A549 (cell line): ENCODE results near the gene CELF4. TPM values are rescaled to one million over a fixed set of nuclear protein-coding genes. Genes with fewer than 3 reads are reported as not detected.

ENCODE experiments used
- ATAC-seq, 2 experiments: fragments of 200-7000 bp in 1 of 2; fragments of >200 bp in 1 of 2; cut with Nextera tagmentation in 1 of 2; cut with Tn5 transposase in 1 of 2; 3 replicates each; pipeline versions ENCODE4 v1.8.0 to v1.9.1; 2018 to 2020; ENCODE audit warnings: mild to moderate bottlenecking in 1 of 2, moderate library complexity in 1 of 2
- CTCF ChIA-PET: fragments of 300-600 bp; sonication (Branson Sonifier 250); formaldehyde crosslinking; extraction: SDS; loops from one replicate; lab custom pipeline; 2021; ENCODE audit warnings: antibody characterized with exemption, inconsistent platforms; lab: Yijun Ruan, JAX
- POLR2A ChIA-PET: fragments of 350-600 bp; formaldehyde crosslinking; extraction: SDS; loops from one replicate; lab custom pipeline; 2021; ENCODE audit warnings: antibody characterized with exemption, inconsistent platforms; lab: Yijun Ruan, JAX
- DNase-seq, 2 experiments: peaks; one replicate each; pipeline versions ENCODE4 v3.0.0 to v3.0.0-alpha.2; 2011 to 2016; ENCODE audit warnings: low read depth in 1 of 2, low spot score in 1 of 2
- FAIRE-seq: peaks from 2 replicates; lab custom pipeline; 2011; peaks lifted over from hg19 to GRCh38; lab: Jason Lieb, UNC
- H3K27ac ChIP-seq, 2 experiments: fragments of >200 bp; sonication (Bioruptor Twin); formaldehyde crosslinking; 3 replicates each; pipeline ENCODE4 v1.5.1; 2016 to 2017
- H3K4me1 ChIP-seq: fragments of >200 bp; sonication (Bioruptor Twin); formaldehyde crosslinking; 3 replicates; pipeline ENCODE4 v1.6.1; 2016
- H3K4me2 ChIP-seq: fragments of >200 bp; sonication (Bioruptor Twin); formaldehyde crosslinking; 3 replicates; pipeline ENCODE4 v1.6.1; 2016
- H3K4me3 ChIP-seq: fragments of >200 bp; sonication (Bioruptor Twin); formaldehyde crosslinking; 3 replicates; pipeline ENCODE4 v1.5.1; 2016
- H3K9me3 ChIP-seq: fragments of >200 bp; sonication (Bioruptor Twin); formaldehyde crosslinking; 3 replicates; pipeline ENCODE4 v1.6.1; 2016
- ATOH8 ChIP-seq: fragments of 250-450 bp; sonication (Bioruptor Pico); IDR thresholded peaks from 2 replicates; pipeline ENCODE4 v1.5.0; 2020; ENCODE audit warnings: low read depth, mild to moderate bottlenecking, moderate library complexity
- BCL3 ChIP-seq: fragments of >200 bp; sonication (Bioruptor Twin); formaldehyde crosslinking; IDR thresholded peaks from 3 replicates; pipeline ENCODE4 v1.6.1; 2016
- CEBPB ChIP-seq, 2 experiments: fragments of >200 bp in 1 of 2; sonication (Bioruptor Twin) in 1 of 2; formaldehyde crosslinking in 1 of 2; IDR thresholded peaks; 2 replicates each; pipeline ENCODE4 v1.6.1; 2012 to 2016
- CHD2 ChIP-seq: fragments of 150-350 bp; IDR thresholded peaks from 2 replicates; pipeline ENCODE4 v1.6.1; 2014; ENCODE audit warnings: low read length; ENCODE audit not compliant: partially characterized antibody
- FOSB ChIP-seq: fragments of 250-450 bp; sonication (Bioruptor Pico); IDR thresholded peaks from 2 replicates; pipeline ENCODE4 v1.5.0; 2020; ENCODE audit warnings: mild to moderate bottlenecking, moderate library complexity
- JUN ChIP-seq, 2 experiments: fragments of >200 bp; sonication (Bioruptor Twin); formaldehyde crosslinking; IDR thresholded peaks; 2 replicates in 1 of 2; 3 replicates in 1 of 2; pipeline ENCODE4 v1.6.1; 2016 to 2017
- KDM1A ChIP-seq: fragments of 200-600 bp; sonication (generic); IDR thresholded peaks from 2 replicates; pipeline ENCODE4 v1.6.1; 2016; ENCODE audit warnings: low read depth, mild to moderate bottlenecking
- MAZ ChIP-seq: fragments of 150-350 bp; IDR thresholded peaks from 2 replicates; pipeline ENCODE4 v1.6.1; 2014; ENCODE audit warnings: antibody characterized with exemption, low read depth, low read length, borderline replicate concordance
- NPAS2 ChIP-seq: fragments of 250-450 bp; sonication (Bioruptor Pico); IDR thresholded peaks from 2 replicates; pipeline ENCODE4 v1.8.0; 2022; ENCODE audit warnings: mild to moderate bottlenecking, moderate library complexity, borderline replicate concordance
- POLR2AphosphoS2 ChIP-seq: conservative IDR thresholded peaks from 2 replicates; pipeline ENCODE4 v1.6.1; 2012; ENCODE audit warnings: low read length, improper control_type of control experiment, inconsistent platforms
- RARB ChIP-seq: fragments of 250-450 bp; sonication (Bioruptor Pico); IDR thresholded peaks from 2 replicates; pipeline ENCODE4 v1.8.0; 2021; ENCODE audit warnings: mild to moderate bottlenecking, moderate library complexity
- TP53 ChIP-seq: fragments of 250-450 bp; sonication (Bioruptor Pico); IDR thresholded peaks from 2 replicates; pipeline ENCODE4 v1.5.0; 2021; ENCODE audit warnings: mild to moderate bottlenecking, moderate library complexity
- USF2 ChIP-seq: fragments of 450-650 bp; IDR thresholded peaks from 2 replicates; pipeline ENCODE4 v1.6.1; 2014; ENCODE audit warnings: antibody characterized with exemption
- WGBS: methylation state at CpG from one replicate; pipeline ENCODE4 v1.1.6; 2017; ENCODE audit errors: missing lambda C conversion rate; 5-methylcytosine and 5-hydroxymethylcytosine counted together
- polyA plus RNA-seq, 4 experiments: library from polyadenylated mRNA; depleted of rRNA in 3 of 4; stranded (reverse); fragments of >200 nt; fragmentation: RNase III in 1 of 4; extraction: RNeasy Plus Mini Kit Qiagen cat#74134 plus additional on column Dnase treatment in 1 of 4; gene quantifications; 2 replicates in 3 of 4; 3 replicates in 1 of 4; pipeline ENCODE4 v1.2.3, GENCODE V29; 2011 to 2017
- TF ChIP-seq, protein P1 (sequence below): fragments of 200-600 bp; sonication (generic); IDR thresholded peaks from 2 replicates; pipeline ENCODE4 v1.6.1; 2016; ENCODE audit warnings: antibody characterized with exemption, mild to moderate bottlenecking, moderate library complexity
- TF ChIP-seq, protein P2 (sequence below): fragments of >200 bp; sonication (Bioruptor Twin); formaldehyde crosslinking; IDR thresholded peaks from 3 replicates; pipeline ENCODE4 v1.5.1; 2016
- TF ChIP-seq, protein P3 (sequence below): fragments of 250-450 bp; sonication (Bioruptor Pico); IDR thresholded peaks from 2 replicates; pipeline ENCODE4 v1.5.0; 2021; ENCODE audit warnings: mild to moderate bottlenecking, moderate library complexity, borderline replicate concordance

The CELF4 gene
- polyA plus RNA-seq, 2 of the 4 experiments (the other 2 are of a cell fraction), result 0.08 TPM; not detected in 1

- no peak overlapping the region for H3K4me2 ChIP-seq
- ChIA-PET POLR2A (no interaction called here), CTCF (interaction anchor here (1.5 to 4.9 kb wide), 2 partner anchors 12 to 127 kb away, joined by 3 to 27 read pairs; no protein-coding TSS in a partner anchor)
- no peak for ATAC-seq
- no peaks in the 10 kb centered on the region for H3K4me1 ChIP-seq
- H3K9me3 ChIP-seq, result no peaks in the 10 kb centered on the region
- WGBS, result 76% methylated on average over 19 of the region's 23 CpGs
- no peak for FAIRE-seq
- no peak overlapping the region for H3K27ac ChIP-seq
- no peak overlapping the region for H3K4me3 ChIP-seq
- TF ChIP-seq, protein P1, sequence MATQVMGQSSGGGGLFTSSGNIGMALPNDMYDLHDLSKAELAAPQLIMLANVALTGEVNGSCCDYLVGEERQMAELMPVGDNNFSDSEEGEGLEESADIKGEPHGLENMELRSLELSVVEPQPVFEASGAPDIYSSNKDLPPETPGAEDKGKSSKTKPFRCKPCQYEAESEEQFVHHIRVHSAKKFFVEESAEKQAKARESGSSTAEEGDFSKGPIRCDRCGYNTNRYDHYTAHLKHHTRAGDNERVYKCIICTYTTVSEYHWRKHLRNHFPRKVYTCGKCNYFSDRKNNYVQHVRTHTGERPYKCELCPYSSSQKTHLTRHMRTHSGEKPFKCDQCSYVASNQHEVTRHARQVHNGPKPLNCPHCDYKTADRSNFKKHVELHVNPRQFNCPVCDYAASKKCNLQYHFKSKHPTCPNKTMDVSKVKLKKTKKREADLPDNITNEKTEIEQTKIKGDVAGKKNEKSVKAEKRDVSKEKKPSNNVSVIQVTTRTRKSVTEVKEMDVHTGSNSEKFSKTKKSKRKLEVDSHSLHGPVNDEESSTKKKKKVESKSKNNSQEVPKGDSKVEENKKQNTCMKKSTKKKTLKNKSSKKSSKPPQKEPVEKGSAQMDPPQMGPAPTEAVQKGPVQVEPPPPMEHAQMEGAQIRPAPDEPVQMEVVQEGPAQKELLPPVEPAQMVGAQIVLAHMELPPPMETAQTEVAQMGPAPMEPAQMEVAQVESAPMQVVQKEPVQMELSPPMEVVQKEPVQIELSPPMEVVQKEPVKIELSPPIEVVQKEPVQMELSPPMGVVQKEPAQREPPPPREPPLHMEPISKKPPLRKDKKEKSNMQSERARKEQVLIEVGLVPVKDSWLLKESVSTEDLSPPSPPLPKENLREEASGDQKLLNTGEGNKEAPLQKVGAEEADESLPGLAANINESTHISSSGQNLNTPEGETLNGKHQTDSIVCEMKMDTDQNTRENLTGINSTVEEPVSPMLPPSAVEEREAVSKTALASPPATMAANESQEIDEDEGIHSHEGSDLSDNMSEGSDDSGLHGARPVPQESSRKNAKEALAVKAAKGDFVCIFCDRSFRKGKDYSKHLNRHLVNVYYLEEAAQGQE, result no peak
- no peak for TF ChIP-seq KDM1A
- no peak for TF ChIP-seq POLR2AphosphoS2
- no peak for TF ChIP-seq BCL3
- TF ChIP-seq, protein P2, sequence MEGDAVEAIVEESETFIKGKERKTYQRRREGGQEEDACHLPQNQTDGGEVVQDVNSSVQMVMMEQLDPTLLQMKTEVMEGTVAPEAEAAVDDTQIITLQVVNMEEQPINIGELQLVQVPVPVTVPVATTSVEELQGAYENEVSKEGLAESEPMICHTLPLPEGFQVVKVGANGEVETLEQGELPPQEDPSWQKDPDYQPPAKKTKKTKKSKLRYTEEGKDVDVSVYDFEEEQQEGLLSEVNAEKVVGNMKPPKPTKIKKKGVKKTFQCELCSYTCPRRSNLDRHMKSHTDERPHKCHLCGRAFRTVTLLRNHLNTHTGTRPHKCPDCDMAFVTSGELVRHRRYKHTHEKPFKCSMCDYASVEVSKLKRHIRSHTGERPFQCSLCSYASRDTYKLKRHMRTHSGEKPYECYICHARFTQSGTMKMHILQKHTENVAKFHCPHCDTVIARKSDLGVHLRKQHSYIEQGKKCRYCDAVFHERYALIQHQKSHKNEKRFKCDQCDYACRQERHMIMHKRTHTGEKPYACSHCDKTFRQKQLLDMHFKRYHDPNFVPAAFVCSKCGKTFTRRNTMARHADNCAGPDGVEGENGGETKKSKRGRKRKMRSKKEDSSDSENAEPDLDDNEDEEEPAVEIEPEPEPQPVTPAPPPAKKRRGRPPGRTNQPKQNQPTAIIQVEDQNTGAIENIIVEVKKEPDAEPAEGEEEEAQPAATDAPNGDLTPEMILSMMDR, result no peak
- TF ChIP-seq FOSB (CRISPR knock-in tag), result no peak
- TF ChIP-seq CEBPB (IDR thresholded peaks at IDR 0.05), result no peak
- TF ChIP-seq, protein P3, sequence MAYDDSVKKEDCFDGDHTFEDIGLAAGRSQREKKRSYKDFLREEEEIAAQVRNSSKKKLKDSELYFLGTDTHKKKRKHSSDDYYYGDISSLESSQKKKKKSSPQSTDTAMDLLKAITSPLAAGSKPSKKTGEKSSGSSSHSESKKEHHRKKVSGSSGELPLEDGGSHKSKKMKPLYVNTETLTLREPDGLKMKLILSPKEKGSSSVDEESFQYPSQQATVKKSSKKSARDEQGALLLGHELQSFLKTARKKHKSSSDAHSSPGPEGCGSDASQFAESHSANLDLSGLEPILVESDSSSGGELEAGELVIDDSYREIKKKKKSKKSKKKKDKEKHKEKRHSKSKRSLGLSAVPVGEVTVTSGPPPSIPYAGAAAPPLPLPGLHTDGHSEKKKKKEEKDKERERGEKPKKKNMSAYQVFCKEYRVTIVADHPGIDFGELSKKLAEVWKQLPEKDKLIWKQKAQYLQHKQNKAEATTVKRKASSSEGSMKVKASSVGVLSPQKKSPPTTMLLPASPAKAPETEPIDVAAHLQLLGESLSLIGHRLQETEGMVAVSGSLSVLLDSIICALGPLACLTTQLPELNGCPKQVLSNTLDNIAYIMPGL, result no peak
- no peak for TF ChIP-seq RARB (CRISPR knock-in tag)
- TF ChIP-seq ATOH8 (CRISPR knock-in tag), result no peak
- no peak for TF ChIP-seq TP53 (CRISPR knock-in tag)
- TF ChIP-seq MAZ, result no peak
- no peak for TF ChIP-seq USF2
- TF ChIP-seq NPAS2 (CRISPR knock-in tag), result no peak
- TF ChIP-seq CHD2, result no peak
- TF ChIP-seq JUN (IDR thresholded peaks at IDR 0.05), result no peak
- TF ChIP-seq, all 56 proteins: peak for 0
- DNase-seq, result no peak
These were observed 230.8 kb downstream of the CELF4 start for GRCh38 chr18:37334631-37335408.
